Caco-2 (cell line): ENCODE data around the gene PVR. TPM values are rescaled to one million over a fixed set of nuclear protein-coding genes. Genes with fewer than 3 reads are reported as not detected.

Experiments
- BruUV-seq: library from RNA; stranded (reverse); fragments of 400-500 nt; replicated peaks from 2 replicates; lab custom pipeline; 2021; lab: Mats Ljungman, UMichigan
- CTCF ChIA-PET: fragments of 300-600 bp; sonication (Branson Sonifier 250); formaldehyde crosslinking; loops from one replicate; lab custom pipeline; 2022; ENCODE audit warnings: antibody characterized with exemption; lab: Charles Lee
- POLR2A ChIA-PET: fragments of 300-600 bp; sonication (Branson Sonifier 250); formaldehyde crosslinking; loops from one replicate; lab custom pipeline; 2022; ENCODE audit warnings: antibody characterized with exemption; lab: Charles Lee
- DNase-seq, 2 experiments: peaks; one replicate each; pipeline versions ENCODE4 v3.0.0 to v3.0.0-alpha.2; 2020 to 2022
- H3K27me3 ChIP-seq: replicated peaks from 2 replicates; pipeline ENCODE4 v1.6.0; 2011; ENCODE audit warnings: low read length; ENCODE audit not compliant: control insufficient read depth, insufficient read depth
- H3K36me3 ChIP-seq: 2 replicates; pipeline ENCODE4 v1.5.1; 2011; ENCODE audit warnings: low read length; ENCODE audit not compliant: control insufficient read depth, insufficient read depth
- H3K4me1 ChIP-seq: fragments of 250-450 bp; sonication (Bioruptor Pico); 2 replicates; pipeline ENCODE4 v1.5.1; 2020; ENCODE audit warnings: mild to moderate bottlenecking
- H3K4me3 ChIP-seq: 2 replicates; pipeline ENCODE4 v1.5.1; 2011; ENCODE audit warnings: low read depth, mild to moderate bottlenecking, control low read depth, low read length
- H3K9me3 ChIP-seq: fragments of 250-450 bp; sonication (Bioruptor Pico); 2 replicates; pipeline ENCODE4 v1.5.1; 2020; ENCODE audit warnings: mild to moderate bottlenecking, moderate library complexity
- H3K27ac Mint-ChIP-seq: one replicate; pipeline ENCODE4 v1.8.0; 2022; ENCODE audit warnings: mixed read lengths; ENCODE audit not compliant: unreplicated experiment
- H3K27me3 Mint-ChIP-seq: one replicate; pipeline ENCODE4 v1.8.0; 2022; ENCODE audit warnings: mixed read lengths; ENCODE audit not compliant: insufficient read depth, unreplicated experiment
- H3K36me3 Mint-ChIP-seq: one replicate; pipeline ENCODE4 v1.8.0; 2022; ENCODE audit warnings: mild to moderate bottlenecking, mixed read lengths; ENCODE audit not compliant: insufficient read depth, unreplicated experiment
- H3K4me1 Mint-ChIP-seq: one replicate; pipeline ENCODE4 v1.8.0; 2022; ENCODE audit warnings: low read depth, mixed read lengths; ENCODE audit not compliant: unreplicated experiment
- H3K4me3 Mint-ChIP-seq: one replicate; pipeline ENCODE4 v1.8.0; 2022; ENCODE audit warnings: mild to moderate bottlenecking, moderate library complexity, mixed read lengths; ENCODE audit not compliant: unreplicated experiment
- H3K9me3 Mint-ChIP-seq: one replicate; pipeline ENCODE4 v1.8.0; 2022; ENCODE audit warnings: mixed read lengths; ENCODE audit not compliant: unreplicated experiment
- CTCF ChIP-seq, 2 experiments: fragments of 200-600 bp in 1 of 2; IDR thresholded peaks; 1 replicate in 1 of 2; 2 replicates in 1 of 2; pipeline versions ENCODE4 v1.5.1 to v1.8.0; 2011 to 2022; ENCODE audit warnings: antibody characterized with exemption in 1 of 2, control low read depth in 1 of 2, inconsistent platforms in 1 of 2, low read depth in 1 of 2, low read length in 1 of 2, mild to moderate bottlenecking in 1 of 2, moderate library complexity in 1 of 2; ENCODE audit not compliant: insufficient read depth in 1 of 2, severe bottlenecking in 1 of 2, unreplicated experiment in 1 of 2
- intact Hi-C: fragments of 100-400 bp; cut with micrococcal nuclease; formaldehyde crosslinking; loops from one replicate; pipeline ENCODE4 v1.10.0; 2022; ENCODE audit not compliant: unreplicated experiment
- total RNA-seq: library from RNA; stranded (reverse); gene quantifications from 2 replicates; pipeline ENCODE4 v1.2.3, GENCODE V29; 2022

PVR gene
- total RNA-seq, 1 experiment from 2014 or later = 86.5 TPM

DNA sequence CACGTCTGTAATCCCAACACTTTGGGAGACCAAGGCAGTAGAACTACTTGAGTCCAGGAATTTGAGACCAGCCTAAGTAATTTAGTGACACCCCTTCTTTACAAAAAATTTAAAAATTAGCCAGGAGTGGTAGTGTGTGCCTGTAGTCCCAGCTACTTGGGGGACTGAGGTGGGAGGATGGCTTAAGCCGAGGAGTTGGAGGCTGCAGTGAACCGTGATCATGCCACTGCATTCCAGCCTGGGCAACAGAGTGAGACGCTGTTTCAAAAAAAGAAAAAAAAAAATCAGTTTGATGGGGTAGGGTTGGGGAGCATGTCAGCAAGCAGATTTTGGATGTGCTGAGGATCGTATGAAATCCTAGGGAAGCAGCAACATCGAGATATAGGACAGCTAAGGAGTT, 31.8 kb downstream of the PVR start:
- no peaks in the 10 kb centered on the region for H3K27me3 ChIP-seq
- no peaks in the 10 kb centered on the region for H3K27me3 Mint-ChIP-seq
- peaks cover 16% of the 10 kb centered on the region for H3K4me1 ChIP-seq
- no peaks in the 10 kb centered on the region for H3K36me3 ChIP-seq
- no peaks in the 10 kb centered on the region for H3K9me3 ChIP-seq
- no peak overlapping the region for H3K4me3 Mint-ChIP-seq
- DNase-seq = no peak
- POLR2A ChIA-PET = no interaction called here
- H3K36me3 Mint-ChIP-seq = no peaks in the 10 kb centered on the region
- peaks cover 8% of the 10 kb centered on the region for H3K4me1 Mint-ChIP-seq
- BruUV-seq = no TSS peak
- H3K9me3 Mint-ChIP-seq = no peaks in the 10 kb centered on the region
- H3K27ac Mint-ChIP-seq = no peak overlapping the region
- CTCF ChIA-PET = no interaction called here
- intact Hi-C loops = no loop called here
- TF ChIP-seq CTCF (IDR thresholded peaks at IDR 0.05; ENCODE audit: insufficient read depth in 1 of 2, low read depth in 1 of 2, low read length in 1 of 2, severe bottlenecking in 1 of 2, unreplicated experiment in 1 of 2) = no peak
- no peak overlapping the region for H3K4me3 ChIP-seq

DNA sequence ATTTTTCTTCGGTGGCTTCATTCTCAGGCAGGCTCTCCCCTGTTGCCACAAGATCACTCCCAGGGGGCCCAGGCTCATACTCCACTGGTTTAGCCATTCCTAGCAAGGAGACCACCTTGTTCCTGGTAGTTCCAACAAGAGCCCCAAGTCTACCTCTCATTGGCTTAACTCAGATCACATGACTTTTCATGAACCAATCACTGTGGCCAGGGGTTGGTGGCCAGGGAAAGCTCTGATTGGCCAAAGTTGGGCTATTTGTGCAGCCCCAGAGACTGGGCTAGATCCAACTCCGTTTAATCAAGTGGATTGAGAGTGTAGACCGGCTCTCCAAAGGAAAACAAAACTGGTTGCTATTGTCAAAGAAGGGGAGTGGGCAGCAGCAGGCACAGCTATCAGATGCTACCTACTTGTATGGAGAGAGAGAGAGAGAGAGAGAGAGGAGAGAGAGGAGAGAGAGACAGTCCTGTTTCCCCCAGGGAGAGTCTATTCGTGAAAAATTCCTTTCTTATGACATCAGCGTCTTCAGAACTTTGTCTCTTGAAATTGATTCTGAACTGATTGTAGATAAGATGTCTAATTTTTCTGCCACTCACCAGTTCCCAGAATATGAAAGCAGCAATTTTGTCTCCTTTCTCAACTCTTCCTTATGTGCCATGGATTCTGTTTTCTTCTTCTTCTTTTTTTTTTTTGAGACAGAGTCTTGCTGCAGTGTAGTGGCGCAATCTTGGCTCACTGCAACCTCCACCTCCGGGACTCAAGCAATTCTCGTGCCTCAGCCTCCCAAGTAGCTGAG, 33.5 kb downstream of the PVR start:
- Histone ChIP-seq H3K36me3 (no peaks in the 10 kb centered on the region), H3K27me3 (no peaks in the 10 kb centered on the region), H3K4me1 (peaks cover 18% of the 10 kb centered on the region), H3K4me3 (no peak overlapping the region; the same call in 1 of the 2 replicates), H3K9me3 (no peaks in the 10 kb centered on the region)
- CTCF ChIA-PET = interaction anchor here (0.6 to 1.5 kb wide), 5 partner anchors 24 to 106 kb away, joined by 3 to 4 read pairs (median 4); no protein-coding TSS in a partner anchor
- no peak for TF ChIP-seq CTCF (IDR thresholded peaks at IDR 0.05; ENCODE audit: insufficient read depth in 1 of 2, low read depth in 1 of 2, low read length in 1 of 2, severe bottlenecking in 1 of 2, unreplicated experiment in 1 of 2)
- intact Hi-C loops = no loop called here
- Mint-ChIP-seq H3K27ac (peak overlapping the region; percentile 84), H3K36me3 (no peaks in the 10 kb centered on the region), H3K4me3 (peak overlapping the region; percentile 65), H3K4me1 (peaks cover 8% of the 10 kb centered on the region), H3K9me3 (no peaks in the 10 kb centered on the region), H3K27me3 (no peaks in the 10 kb centered on the region)
- POLR2A ChIA-PET = interaction anchor here (1.0 to 1.1 kb wide), 2 partner anchors 33 to 130 kb away, joined by 3 read pairs; partner anchors contain the start of gene PVR
- DNase-seq = peak; percentile 79 to 83
- TSS peak; percentile 95 for BruUV-seq

GRCh38 chr19:44680536-44680935, 36.8 kb downstream of the PVR start:
- Mint-ChIP-seq H3K4me1 (peaks cover 21% of the 10 kb centered on the region), H3K27me3 (no peaks in the 10 kb centered on the region), H3K27ac (no peak overlapping the region), H3K9me3 (no peaks in the 10 kb centered on the region), H3K36me3 (no peaks in the 10 kb centered on the region), H3K4me3 (no peak overlapping the region)
- no peak overlapping the region for H3K4me3 ChIP-seq
- no peak for TF ChIP-seq CTCF (IDR thresholded peaks at IDR 0.05; ENCODE audit: insufficient read depth in 1 of 2, low read depth in 1 of 2, low read length in 1 of 2, severe bottlenecking in 1 of 2, unreplicated experiment in 1 of 2)
- ChIA-PET POLR2A (no interaction called here), CTCF (no interaction called here)
- intact Hi-C loops = no loop called here
- H3K4me1 ChIP-seq = peaks cover 20% of the 10 kb centered on the region
- H3K36me3 ChIP-seq = no peaks in the 10 kb centered on the region; the same call in 1 of the 2 replicates
- no peak for DNase-seq
- no peaks in the 10 kb centered on the region for H3K27me3 ChIP-seq
- H3K9me3 ChIP-seq = no peaks in the 10 kb centered on the region
- BruUV-seq = no TSS peak
